Right lobe of liver (tissue), 6 donors: ENCODE data around the gene RAPGEF2. TPM values are rescaled to one million over a fixed set of nuclear protein-coding genes. Genes with fewer than 3 reads are reported as not detected.

Source experiments
- ATAC-seq, 4 donors: fragments of 200-7000 bp; cut with Tn5 transposase; one replicate each; pipeline ENCODE4 v1.9.1; 2020; ENCODE audit warnings: mild to moderate bottlenecking in 4 of 4, moderate library complexity in 4 of 4
- DNase-seq, 3 donors: peaks; one replicate each; pipeline ENCODE4 v3.0.0-alpha.2; 2020
- H3K27ac ChIP-seq, 3 donors: fragments of 200-600 bp; one replicate each; pipeline ENCODE4 v1.8.0; 2022
- H3K27me3 ChIP-seq, 2 donors: fragments of 200-600 bp; one replicate each; pipeline ENCODE4 v1.8.0; 2022
- H3K36me3 ChIP-seq, 4 donors: fragments of 200-600 bp; sonication (generic) in 1 of 4; one replicate each; pipeline versions ENCODE4 v1.5.1 to v1.8.0; 2017 to 2022; ENCODE audit warnings: control low read depth in 1 of 4
- H3K4me1 ChIP-seq, 4 donors: fragments of 200-600 bp; sonication (generic) in 1 of 4; one replicate each; pipeline versions ENCODE4 v1.5.1 to v1.8.0; 2017 to 2022; ENCODE audit warnings: control low read depth in 1 of 4
- H3K4me3 ChIP-seq, 3 donors: fragments of 200-600 bp; one replicate each; pipeline ENCODE4 v1.8.0; 2022
- H3K9me3 ChIP-seq, 4 donors: fragments of 200-600 bp; sonication (generic) in 1 of 4; one replicate each; pipeline versions ENCODE4 v1.5.1 to v1.8.0; 2017 to 2022; ENCODE audit warnings: control low read depth in 1 of 4
- POLR2A ChIP-seq: fragments of 450-650 bp; IDR thresholded peaks from one replicate; pipeline ENCODE4 v1.6.1; 2017; ENCODE audit warnings: antibody characterized with exemption, mild to moderate bottlenecking
- WGBS: methylation state at CpG from one replicate; pipeline ENCODE4 v1.1.6; 2018; ENCODE audit warnings: low coverage, low lambda C conversion rate; ENCODE audit not compliant: insufficient coverage; ENCODE audit errors: missing lambda C conversion rate; 5-methylcytosine and 5-hydroxymethylcytosine counted together
- intact Hi-C, 2 donors: fragments of 100-400 bp; cut with DNase I; formaldehyde crosslinking; loops; one replicate each; pipeline versions ENCODE4 v1.11.2 to v1.14.1; 2022
- total RNA-seq, 6 experiments: library from RNA; depleted of rRNA in 2 of 6; stranded (reverse); fragments of >200 nt in 2 of 6; fragmentation: NEBNext Ultra II Directional in 3 of 6; extraction: Animal tissue kit (Norgen Biotek cat#: 25700) in 3 of 6; gene quantifications; one replicate each; pipeline versions ENCODE4 v1.1.0 to v1.2.4, GENCODE V29; 2016 to 2023
- TF ChIP-seq, protein P1 (sequence below), 4 donors: fragments of 200-600 bp in 3 of 4; fragments of 450-650 bp in 1 of 4; IDR thresholded peaks; one replicate each; pipeline versions ENCODE4 v1.5.1 to v1.8.0; 2016 to 2022; ENCODE audit warnings: antibody characterized with exemption in 4 of 4, mild to moderate bottlenecking in 2 of 4
- donor health status: DM: no; HTN: yes; CAD: no.
- donor health status: DM: no; HTN: no; CAD: no.
- donor health status: DM: no; HTN: no; CAD: no.
- donor health status: DM: no; HTN: yes; CAD: no.
- donor health status: DM: no; HTN: yes; CAD: no.

RAPGEF2 gene
- total RNA-seq, 6 experiments from 2014 or later, result 22.1 to 32.1 (median 27.2) TPM

DNA sequence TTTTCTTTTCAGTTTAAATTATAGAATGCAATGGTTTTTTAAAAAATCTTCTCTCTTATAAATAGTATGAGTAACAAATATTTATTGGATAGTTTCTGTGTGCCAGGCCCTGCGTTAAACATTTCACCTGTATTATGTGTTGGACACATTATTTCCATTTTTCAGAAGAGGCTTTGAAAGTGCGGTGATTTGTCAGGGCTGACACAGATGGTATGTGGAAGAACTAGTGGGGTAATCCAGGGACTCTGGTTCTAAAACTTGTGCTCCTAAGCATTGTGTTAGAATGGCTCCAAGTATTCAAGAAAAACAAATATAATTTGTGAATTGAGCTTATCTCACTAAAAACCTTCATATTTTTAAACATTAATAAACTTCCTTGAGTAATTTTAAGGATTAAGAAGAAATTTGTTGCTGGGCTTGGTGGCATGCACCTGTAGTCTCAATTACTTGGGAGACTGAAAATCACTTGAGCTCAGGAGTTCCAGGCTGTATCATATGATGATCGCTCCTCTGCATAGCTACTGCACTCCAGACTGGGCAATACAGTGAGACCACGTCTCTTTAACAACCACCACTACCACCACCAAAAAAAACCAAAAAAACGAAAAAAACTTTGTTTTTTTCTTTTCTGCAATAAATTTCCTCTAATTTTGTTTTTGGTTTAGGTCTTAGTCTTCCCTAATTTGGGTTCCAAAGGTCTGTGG lies 40.0 kb downstream of the RAPGEF2 start:
- H3K36me3 ChIP-seq, result no peaks in the 10 kb centered on the region
- whole genome bisulfite sequencing, result 89% methylated on average over 5 of the region's 5 CpGs
- ATAC-seq, result no peak
- no peaks in the 10 kb centered on the region for H3K9me3 ChIP-seq
- TF ChIP-seq, protein P1, sequence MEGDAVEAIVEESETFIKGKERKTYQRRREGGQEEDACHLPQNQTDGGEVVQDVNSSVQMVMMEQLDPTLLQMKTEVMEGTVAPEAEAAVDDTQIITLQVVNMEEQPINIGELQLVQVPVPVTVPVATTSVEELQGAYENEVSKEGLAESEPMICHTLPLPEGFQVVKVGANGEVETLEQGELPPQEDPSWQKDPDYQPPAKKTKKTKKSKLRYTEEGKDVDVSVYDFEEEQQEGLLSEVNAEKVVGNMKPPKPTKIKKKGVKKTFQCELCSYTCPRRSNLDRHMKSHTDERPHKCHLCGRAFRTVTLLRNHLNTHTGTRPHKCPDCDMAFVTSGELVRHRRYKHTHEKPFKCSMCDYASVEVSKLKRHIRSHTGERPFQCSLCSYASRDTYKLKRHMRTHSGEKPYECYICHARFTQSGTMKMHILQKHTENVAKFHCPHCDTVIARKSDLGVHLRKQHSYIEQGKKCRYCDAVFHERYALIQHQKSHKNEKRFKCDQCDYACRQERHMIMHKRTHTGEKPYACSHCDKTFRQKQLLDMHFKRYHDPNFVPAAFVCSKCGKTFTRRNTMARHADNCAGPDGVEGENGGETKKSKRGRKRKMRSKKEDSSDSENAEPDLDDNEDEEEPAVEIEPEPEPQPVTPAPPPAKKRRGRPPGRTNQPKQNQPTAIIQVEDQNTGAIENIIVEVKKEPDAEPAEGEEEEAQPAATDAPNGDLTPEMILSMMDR (IDR thresholded peaks at IDR 0.05), result no peak
- no peak for TF ChIP-seq POLR2A
- no peak overlapping the region for H3K4me3 ChIP-seq
- no peak overlapping the region for H3K27ac ChIP-seq
- no peak for DNase-seq
- H3K27me3 ChIP-seq, result no peaks in the 10 kb centered on the region
- intact Hi-C loops, result no loop called here
- H3K4me1 ChIP-seq, result peaks cover 0 to 11% (median 5%) of the 10 kb centered on the region in 4 donors

DNA sequence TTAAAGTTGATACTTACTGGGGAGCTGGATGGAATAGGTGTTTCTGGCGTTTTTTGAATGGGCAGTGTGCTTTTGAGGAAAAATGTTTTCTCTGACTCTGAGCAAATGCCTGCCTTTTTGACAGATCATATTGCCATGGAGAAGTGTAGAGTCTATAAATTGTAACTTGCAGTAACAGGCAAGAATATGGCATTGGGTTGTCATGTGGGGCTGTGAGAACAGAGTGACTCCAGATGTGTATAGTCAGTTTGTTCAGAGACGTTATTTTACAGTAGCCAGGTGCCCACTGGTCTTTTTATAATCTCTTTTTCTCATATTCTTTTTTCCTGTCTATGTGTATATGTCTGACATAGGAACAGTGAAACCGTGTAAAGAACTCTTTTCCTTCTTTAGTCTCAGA lies 40.8 kb downstream of the RAPGEF2 start:
- WGBS, result 90% methylated on average over 3 of the region's 3 CpGs
- H3K4me3 ChIP-seq, result no peak overlapping the region
- no peaks in the 10 kb centered on the region for H3K36me3 ChIP-seq
- intact Hi-C loops, result no loop called here
- ATAC-seq (no peak), DNase-seq (no peak)
- no peaks in the 10 kb centered on the region for H3K27me3 ChIP-seq
- TF ChIP-seq POLR2A, result no peak
- TF ChIP-seq, protein P1 (IDR thresholded peaks at IDR 0.05), result no peak
- no peak overlapping the region for H3K27ac ChIP-seq
- H3K9me3 ChIP-seq, result no peaks in the 10 kb centered on the region
- H3K4me1 ChIP-seq, result peaks cover 0 to 11% (median 5%) of the 10 kb centered on the region in 4 donors

DNA sequence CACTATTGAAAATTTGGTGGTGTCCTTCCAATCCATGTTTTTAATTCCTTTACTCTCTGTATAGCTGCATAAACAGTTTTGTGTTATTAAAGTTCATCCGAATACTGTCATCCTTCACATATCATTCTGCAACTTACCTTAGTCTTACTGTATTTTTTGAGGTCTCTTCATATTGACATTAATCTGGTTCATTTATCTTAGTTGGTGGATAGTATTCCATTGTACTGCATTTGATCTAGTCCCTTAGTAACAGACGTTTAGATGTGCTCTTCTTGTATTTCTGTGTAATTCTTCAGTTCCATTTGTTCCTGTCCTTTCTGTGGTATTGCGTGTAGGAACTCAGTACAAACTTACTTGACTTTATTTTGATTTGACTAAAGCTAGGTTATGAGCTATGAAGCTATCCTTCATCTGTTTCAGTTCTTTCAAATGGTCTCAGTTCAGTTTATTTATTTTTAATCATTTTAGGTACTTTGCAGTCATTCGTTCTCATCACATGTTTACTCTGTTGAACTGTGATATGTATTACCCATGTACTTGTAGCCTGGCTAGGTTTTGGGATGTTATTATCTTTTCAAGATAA lies 41.3 kb downstream of the RAPGEF2 start:
- TF ChIP-seq POLR2A, result no peak
- TF ChIP-seq, protein P1 (IDR thresholded peaks at IDR 0.05), result no peak

DNA sequence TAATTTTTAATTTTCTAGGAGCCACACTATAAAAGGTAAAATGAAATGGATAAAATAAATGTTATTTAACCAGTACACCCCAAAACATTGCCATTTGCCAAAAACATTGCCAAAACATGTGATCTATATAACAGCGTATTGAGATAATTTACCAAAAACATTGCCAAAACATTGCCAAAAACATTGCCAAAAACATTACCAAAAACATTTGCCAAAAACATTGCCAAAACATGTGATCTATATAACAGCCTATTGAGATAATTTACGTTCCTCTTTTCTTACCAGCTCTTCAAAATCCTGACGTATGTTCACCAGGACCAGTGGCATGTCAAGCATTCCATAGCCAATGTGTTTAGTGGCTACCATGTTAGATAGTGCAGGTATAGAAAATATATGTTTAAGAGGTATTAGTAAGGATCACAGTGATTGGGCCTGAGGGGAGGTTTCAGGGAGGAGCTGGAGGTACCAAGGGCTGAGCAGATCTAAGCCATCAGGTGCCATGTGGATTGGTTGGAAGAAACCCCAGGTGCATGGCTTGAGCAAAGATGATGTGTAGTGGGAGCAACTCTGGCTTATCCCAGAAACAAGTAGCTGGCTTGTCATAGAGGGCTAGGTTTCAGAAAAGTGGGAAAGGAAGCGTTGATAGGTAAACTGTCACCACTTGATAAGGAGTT lies 42.6 kb downstream of the RAPGEF2 start:
- ATAC-seq (no peak), DNase-seq (no peak)
- Histone ChIP-seq H3K27me3 (no peaks in the 10 kb centered on the region), H3K27ac (no peak overlapping the region), H3K4me1 (peaks cover 0 to 22% (median 11%) of the 10 kb centered on the region in 4 donors), H3K36me3 (no peaks in the 10 kb centered on the region), H3K4me3 (no peak overlapping the region), H3K9me3 (no peaks in the 10 kb centered on the region)
- intact Hi-C loops, result no loop called here
- TF ChIP-seq, protein P1 (IDR thresholded peaks at IDR 0.05), result no peak
- no peak for TF ChIP-seq POLR2A
- 81% methylated on average over 4 of the region's 4 CpGs for WGBS

More for the DNA sequence above, 41.3 kb downstream of the RAPGEF2 start:
- Histone ChIP-seq H3K4me1 (peaks cover 0 to 16% (median 5%) of the 10 kb centered on the region in 4 donors), H3K4me3 (no peak overlapping the region), H3K36me3 (no peaks in the 10 kb centered on the region), H3K27me3 (no peaks in the 10 kb centered on the region), H3K27ac (no peak overlapping the region), H3K9me3 (no peaks in the 10 kb centered on the region)
- ATAC-seq (no peak), DNase-seq (no peak)
- intact Hi-C loops, result no loop called here
- 64% methylated on average over 4 of the region's 4 CpGs for WGBS
